NCI-H82 treated with DMSO at 0.1 percent for 48 hours (cell line): ENCODE measurements around the gene ZMYND8.

Source experiments
- DNase-seq: peaks from one replicate; lab custom pipeline; 2025; ENCODE audit not compliant: unreplicated experiment; lab: John Stamatoyannopoulos, UW

The ZMYND8 gene

GRCh38 chr20:47354714-47355488 is 1.6 kb downstream of the ZMYND8 start:
- DNase-seq = no peak

GRCh38 chr20:47354464-47354713 is 2.1 kb downstream of the ZMYND8 start:
- DNase-seq = no peak

GRCh38 chr20:47353692-47354463 is 2.6 kb downstream of the ZMYND8 start:
- DNase-seq = no peak

- DNase-seq = no peak
Observed at GRCh38 chr20:47353239-47353691, 3.2 kb downstream of the ZMYND8 start.

- DNase-seq = peak; percentile 43
Observed at GRCh38 chr20:47352332-47353238, 3.9 kb downstream of the ZMYND8 start.

GRCh38 chr20:47351643-47352331 is 4.7 kb downstream of the ZMYND8 start:
- peak; percentile 26 for DNase-seq

- no peak for DNase-seq
Observed at GRCh38 chr20:47350691-47351545, 5.6 kb downstream of the ZMYND8 start.

GRCh38 chr20:47350181-47350550 is 6.3 kb downstream of the ZMYND8 start:
- no peak for DNase-seq

- DNase-seq = no peak
Observed at GRCh38 chr20:47349365-47350180, 6.9 kb downstream of the ZMYND8 start.

GRCh38 chr20:47348539-47349142 is 7.9 kb downstream of the ZMYND8 start:
- DNase-seq = no peak

GRCh38 chr20:47347661-47348435 is 8.7 kb downstream of the ZMYND8 start:
- no peak for DNase-seq

GRCh38 chr20:47346172-47346571 is 10.3 kb downstream of the ZMYND8 start:
- DNase-seq = no peak

GRCh38 chr20:47345214-47345613 is 11.3 kb downstream of the ZMYND8 start:
- DNase-seq = no peak

GRCh38 chr20:47343007-47343472 is 13.5 kb downstream of the ZMYND8 start:
- no peak for DNase-seq

- DNase-seq = no peak
Observed at GRCh38 chr20:47338131-47338628, 18.3 kb downstream of the ZMYND8 start.

- DNase-seq = no peak
Observed at GRCh38 chr20:47337413-47337812, 19.1 kb downstream of the ZMYND8 start.

GRCh38 chr20:47336129-47336754 is 20.3 kb downstream of the ZMYND8 start:
- no peak for DNase-seq
